ENCODE results near the gene NSMCE3.

NSMCE3 gene

GRCh38 chr15:29270169-29270955 is 740 bp upstream of the NSMCE3 start:
- TF ChIP-seq CTCF (IDR thresholded peaks at IDR 0.05) = no peak

- TF ChIP-seq CTCF (IDR thresholded peaks at IDR 0.05) = no peak
Observed at GRCh38 chr15:29268706-29269484, 727 bp downstream of the NSMCE3 start.

- TF ChIP-seq CTCF (IDR thresholded peaks at IDR 0.05) = no peak
Observed at GRCh38 chr15:29266052-29266582, 3.5 kb downstream of the NSMCE3 start.

- no peak for TF ChIP-seq CTCF (IDR thresholded peaks at IDR 0.05)
Observed at GRCh38 chr15:29263289-29263688, 6.3 kb downstream of the NSMCE3 start.

- no peak for TF ChIP-seq CTCF (IDR thresholded peaks at IDR 0.05)
Observed at GRCh38 chr15:29262738-29263137, 6.9 kb downstream of the NSMCE3 start.

- no peak for TF ChIP-seq CTCF (IDR thresholded peaks at IDR 0.05)
Observed at GRCh38 chr15:29260896-29261295, 8.7 kb downstream of the NSMCE3 start.

- TF ChIP-seq CTCF (IDR thresholded peaks at IDR 0.05) = no peak; the same call in 1 of the 2 replicates
Observed at GRCh38 chr15:29259233-29259632, 10.4 kb downstream of the NSMCE3 start.
